WTC11 (cell line): ENCODE results near the gene MALAT1. TPM values are rescaled to one million over a fixed set of nuclear protein-coding genes. Genes with fewer than 3 reads are reported as not detected.
"Not testable (repeated sequence)": the region's sequence is repeated elsewhere in the genome, so short reads cannot be mapped to it uniquely, and the experiment has no call there.

ENCODE experiments used
- ATAC-seq: fragments of 200-7000 bp; cut with Tn5 transposase; 2 replicates; pipeline ENCODE4 v1.10.0; 2021; ENCODE audit warnings: mild to moderate bottlenecking, moderate library complexity
- CTCF ChIA-PET: fragments of 300-600 bp; sonication (Branson Sonifier 250); formaldehyde crosslinking; loops from one replicate; lab custom pipeline; 2021; ENCODE audit warnings: antibody characterized with exemption; lab: Charles Lee
- POLR2A ChIA-PET: fragments of 350-600 bp; sonication (Branson Sonifier 250); formaldehyde crosslinking; loops from one replicate; lab custom pipeline; 2021; ENCODE audit warnings: antibody characterized with exemption; lab: Charles Lee
- DNase-seq: peaks from one replicate; pipeline ENCODE4 v3.0.0; 2021; ENCODE audit warnings: low spot score
- H3K27ac Mint-ChIP-seq: 2 replicates; pipeline ENCODE4 v1.8.0; 2021; ENCODE audit warnings: mixed read lengths
- H3K27me3 Mint-ChIP-seq: 2 replicates; pipeline ENCODE4 v1.8.0; 2021; ENCODE audit warnings: low read depth, mild to moderate bottlenecking, moderate library complexity, mixed read lengths
- H3K36me3 Mint-ChIP-seq: 2 replicates; pipeline ENCODE4 v1.8.0; 2021; ENCODE audit warnings: mixed read lengths
- H3K4me1 Mint-ChIP-seq: 2 replicates; pipeline ENCODE4 v1.8.0; 2022; ENCODE audit warnings: mixed read lengths
- H3K4me3 Mint-ChIP-seq: 2 replicates; pipeline ENCODE4 v1.8.0; 2021; ENCODE audit warnings: mild to moderate bottlenecking, moderate library complexity, mixed read lengths
- H3K9me3 Mint-ChIP-seq: 2 replicates; pipeline ENCODE4 v1.8.0; 2021; ENCODE audit warnings: mixed read lengths
- AFF4 ChIP-seq: sonication (generic); formaldehyde crosslinking; IDR thresholded peaks from 2 replicates; pipeline ENCODE4 v1.8.1; 2023; ENCODE audit warnings: mild to moderate bottlenecking, missing genetic modification reagents, borderline replicate concordance
- CREM ChIP-seq: sonication (generic); formaldehyde crosslinking; IDR thresholded peaks from 2 replicates; pipeline ENCODE4 v1.8.1; 2022; ENCODE audit warnings: mild to moderate bottlenecking, missing genetic modification reagents, moderate library complexity
- HMGA2 ChIP-seq: fragments of 250-450 bp; sonication (Bioruptor Pico); IDR thresholded peaks from 2 replicates; pipeline ENCODE4 v1.4.0; 2021; ENCODE audit warnings: mild to moderate bottlenecking, moderate library complexity
- MLX ChIP-seq: sonication (generic); formaldehyde crosslinking; IDR thresholded peaks from 2 replicates; pipeline ENCODE4 v1.8.1; 2023; ENCODE audit warnings: mild to moderate bottlenecking, missing genetic modification reagents, moderate library complexity
- NFATC4 ChIP-seq: fragments of 250-450 bp; sonication (Bioruptor Pico); IDR thresholded peaks from 2 replicates; pipeline ENCODE4 v1.9.0; 2021; ENCODE audit warnings: mild to moderate bottlenecking
- TP53 ChIP-seq: sonication (generic); formaldehyde crosslinking; IDR thresholded peaks from 2 replicates; pipeline ENCODE4 v1.8.1; 2023; ENCODE audit warnings: mild to moderate bottlenecking, missing genetic modification reagents
- ZNF219 ChIP-seq: sonication (generic); formaldehyde crosslinking; IDR thresholded peaks from 2 replicates; pipeline ENCODE4 v1.8.0; 2023; ENCODE audit warnings: missing genetic modification reagents, mild to moderate bottlenecking, borderline replicate concordance
- ZNF532 ChIP-seq: fragments of 250-450 bp; sonication (Bioruptor Pico); IDR thresholded peaks from 2 replicates; pipeline ENCODE4 v1.9.0; 2021; ENCODE audit warnings: mild to moderate bottlenecking, borderline replicate concordance
- total RNA-seq: library from RNA; stranded (reverse); gene quantifications from 3 replicates; pipeline ENCODE4 v1.2.3, GENCODE V29; 2021

MALAT1 gene
- total RNA-seq, 1 experiment from 2014 or later: 1,830 TPM

- 0 out of 2 replicates have a peak, but pooled peaks have one; percentile 30 for TF ChIP-seq AFF4 (CRISPR knock-in tag)
- TF ChIP-seq NFATC4 (CRISPR knock-in tag): peak; percentile 99
- TF ChIP-seq MLX (CRISPR knock-in tag): no peak
- TF ChIP-seq ZNF532 (CRISPR knock-in tag): peak; percentile 98
These were observed 8.1 kb downstream of the MALAT1 start (continued) for GRCh38 chr11:65506772-65507505.

- H3K36me3 Mint-ChIP-seq, H3K9me3 Mint-ChIP-seq, H3K27ac Mint-ChIP-seq, H3K27me3 Mint-ChIP-seq, ATAC-seq, CTCF ChIA-PET, DNase-seq, H3K4me3 Mint-ChIP-seq: not testable (repeated sequence)
- H3K4me1 Mint-ChIP-seq: peaks cover 12% of the 10 kb centered on the region
- POLR2A ChIA-PET: interaction anchor here (0.7 kb wide), 1 partner anchor 25 kb away, joined by 7 read pairs; no protein-coding TSS in a partner anchor
These were observed 13.5 kb downstream of the MALAT1 start for GRCh38 chr11:65512311-65512710.

GRCh38 chr11:65516135-65516968 lies 17.5 kb downstream of the MALAT1 start:
- peaks cover 3% of the 10 kb centered on the region for H3K9me3 Mint-ChIP-seq
- no peaks in the 10 kb centered on the region for H3K4me1 Mint-ChIP-seq
- H3K27me3 Mint-ChIP-seq: peaks cover 2% of the 10 kb centered on the region; the same call in 1 of the 2 replicates
- CTCF ChIA-PET: interaction anchor here (0.6 to 1.9 kb wide), 5 partner anchors 24 to 242 kb away, joined by 3 to 5 read pairs (median 4); no protein-coding TSS in a partner anchor
- ATAC-seq: no peak
- H3K27ac Mint-ChIP-seq: no peak overlapping the region
- no peak for DNase-seq
- no peak overlapping the region for H3K4me3 Mint-ChIP-seq
- no peaks in the 10 kb centered on the region for H3K36me3 Mint-ChIP-seq
- POLR2A ChIA-PET: interaction anchor here (1.1 kb wide), 1 partner anchor 8 kb away, joined by 3 read pairs; no protein-coding TSS in a partner anchor
- no peak for TF ChIP-seq ZNF219 (CRISPR knock-in tag)
- TF ChIP-seq CREM (CRISPR knock-in tag): no peak
- TF ChIP-seq HMGA2 (CRISPR knock-in tag): no peak
- no peak for TF ChIP-seq TP53 (CRISPR knock-in tag)
- TF ChIP-seq, all 79 proteins: peak for 0

GRCh38 chr11:65518941-65519549 lies 20.2 kb downstream of the MALAT1 start:
- DNase-seq, H3K36me3 Mint-ChIP-seq, H3K4me3 Mint-ChIP-seq, ATAC-seq, H3K9me3 Mint-ChIP-seq, POLR2A ChIA-PET, H3K27me3 Mint-ChIP-seq, H3K27ac Mint-ChIP-seq, H3K4me1 Mint-ChIP-seq: not testable (repeated sequence)
- CTCF ChIA-PET: interaction anchor here (0.7 to 1.5 kb wide), 3 partner anchors 21 to 365 kb away, joined by 3 to 4 read pairs (median 3); no protein-coding TSS in a partner anchor

GRCh38 chr11:65521777-65522521 lies 23.1 kb downstream of the MALAT1 start:
- POLR2A ChIA-PET, H3K9me3 Mint-ChIP-seq: not testable (repeated sequence)

More at GRCh38 chr11:65521777-65522521, 23.1 kb downstream of the MALAT1 start:
- peaks cover 11% of the 10 kb centered on the region for H3K27me3 Mint-ChIP-seq
- CTCF ChIA-PET, H3K27ac Mint-ChIP-seq, H3K36me3 Mint-ChIP-seq, DNase-seq, H3K4me3 Mint-ChIP-seq, ATAC-seq: not testable (repeated sequence)
- H3K4me1 Mint-ChIP-seq: peaks cover 19% of the 10 kb centered on the region
